Keratinocyte (primary cell): ENCODE measurements around the gene ANXA5. TPM values are rescaled to one million over a fixed set of nuclear protein-coding genes. Genes with fewer than 3 reads are reported as not detected.

ENCODE experiments used
- DNase-seq: peaks from one replicate; pipeline ENCODE4 v3.0.0-alpha.2; 2011; ENCODE audit warnings: low read depth, missing footprints, low spot score
- FAIRE-seq: peaks from 2 replicates; lab custom pipeline; 2011; peaks lifted over from hg19 to GRCh38; lab: Jason Lieb, UNC
- H2AFZ ChIP-seq: 2 replicates; pipeline ENCODE4 v1.6.0; 2012; ENCODE audit warnings: low read length, control low read depth, inconsistent platforms; ENCODE audit not compliant: control insufficient read depth
- H3K27ac ChIP-seq: 2 replicates; pipeline ENCODE4 v1.5.1; 2011; ENCODE audit warnings: low read length; ENCODE audit not compliant: control insufficient read depth, insufficient read depth
- H3K27me3 ChIP-seq: 3 replicates; pipeline ENCODE4 v1.6.0; 2011; ENCODE audit warnings: low read length; ENCODE audit not compliant: control insufficient read depth, insufficient read depth; ENCODE audit errors: extremely low read depth
- H3K36me3 ChIP-seq, 2 experiments: 2 replicates in 1 of 2; 3 replicates in 1 of 2; pipeline ENCODE4 v1.5.1; 2011; ENCODE audit warnings: low read length in 2 of 2, mild to moderate bottlenecking in 1 of 2; ENCODE audit not compliant: control insufficient read depth in 2 of 2, insufficient read depth in 2 of 2; ENCODE audit errors: extremely low read depth in 1 of 2
- H3K4me1 ChIP-seq: 3 replicates; pipeline ENCODE4 v1.5.1; 2011; ENCODE audit warnings: low read length; ENCODE audit not compliant: control insufficient read depth, insufficient read depth; ENCODE audit errors: extremely low read depth
- H3K4me2 ChIP-seq: 3 replicates; pipeline ENCODE4 v1.6.0; 2011; ENCODE audit warnings: low read depth, low read length; ENCODE audit not compliant: control insufficient read depth, insufficient read depth; ENCODE audit errors: extremely low read depth
- H3K4me3 ChIP-seq, 3 experiments: fragments of 200-600 bp in 1 of 3; sonication (generic) in 1 of 3; 2 replicates in 2 of 3; 3 replicates in 1 of 3; pipeline ENCODE4 v1.5.1; 2011 to 2016; ENCODE audit warnings: low read length in 3 of 3, mild to moderate bottlenecking in 3 of 3, control low read depth in 2 of 3, inconsistent platforms in 1 of 3, low read depth in 1 of 3, mixed read lengths in 1 of 3, mixed run types in 1 of 3, moderate library complexity in 1 of 3; ENCODE audit not compliant: control insufficient read depth in 2 of 3, insufficient read depth in 2 of 3; ENCODE audit errors: extremely low read depth in 1 of 3
- H3K79me2 ChIP-seq: 2 replicates; pipeline ENCODE4 v1.6.0; 2012; ENCODE audit warnings: low read length; ENCODE audit not compliant: control insufficient read depth, insufficient read depth
- H3K9ac ChIP-seq: 3 replicates; pipeline ENCODE4 v1.6.0; 2011; ENCODE audit warnings: low read length; ENCODE audit not compliant: control insufficient read depth, insufficient read depth; ENCODE audit errors: extremely low read depth
- H3K9me1 ChIP-seq: 3 replicates; pipeline ENCODE4 v1.6.0; 2011; ENCODE audit warnings: low read length; ENCODE audit not compliant: control insufficient read depth, insufficient read depth; ENCODE audit errors: extremely low read depth
- H3K9me3 ChIP-seq: 2 replicates; pipeline ENCODE4 v1.5.1; 2012; ENCODE audit warnings: low read depth, low read length; ENCODE audit not compliant: control insufficient read depth
- H4K20me1 ChIP-seq: 3 replicates; pipeline ENCODE4 v1.6.0; 2011; ENCODE audit warnings: low read length; ENCODE audit not compliant: control insufficient read depth, insufficient read depth; ENCODE audit errors: extremely low read depth
- CTCF ChIP-seq, 3 experiments: IDR thresholded peaks in 1 of 3; conservative IDR thresholded peaks in 1 of 3; optimal IDR thresholded peaks in 1 of 3; 2 replicates in 2 of 3; 3 replicates in 1 of 3; pipeline versions ENCODE3 to v1.5.1; 2011; ENCODE audit warnings: low read length in 3 of 3, mild to moderate bottlenecking in 3 of 3, moderate library complexity in 2 of 3, control low read depth in 1 of 3, inconsistent platforms in 1 of 3; ENCODE audit not compliant: insufficient read depth in 2 of 3; ENCODE audit errors: extremely low read depth in 1 of 3
- EZH2 ChIP-seq: IDR thresholded peaks from one replicate; pipeline ENCODE4 v1.6.1; 2012; ENCODE audit warnings: inconsistent platforms, mild to moderate bottlenecking, low read length, moderate library complexity
- dilution Hi-C: fragments of 300-500 bp; cut with MboI; formaldehyde crosslinking; loops from one replicate; pipeline ENCODE4 v1.7.0; 2020; ENCODE audit warnings: low sequenced_read_pairs; ENCODE audit not compliant: extremely low pct_ligation_motif_present
- polyA plus RNA-seq, 5 experiments: library from polyadenylated mRNA; depleted of rRNA in 3 of 5; stranded (reverse) in 3 of 5; stranded (forward) in 1 of 5; unstranded in 1 of 5; fragments of >200 nt; gene quantifications; 1 replicate in 1 of 5; 2 replicates in 3 of 5; 3 replicates in 1 of 5; pipeline versions ENCODE4 v1.2.1 to v1.2.3, GENCODE V29; 2011 to 2012; ENCODE audit warnings: missing spikeins in 2 of 5, low read depth in 1 of 5, low replicate concordance in 1 of 5

ANXA5 gene
- polyA plus RNA-seq, 1 donor (not counting 4 experiments of a cell fraction or from before 2014, with no cell fraction given): 512 TPM

DNA sequence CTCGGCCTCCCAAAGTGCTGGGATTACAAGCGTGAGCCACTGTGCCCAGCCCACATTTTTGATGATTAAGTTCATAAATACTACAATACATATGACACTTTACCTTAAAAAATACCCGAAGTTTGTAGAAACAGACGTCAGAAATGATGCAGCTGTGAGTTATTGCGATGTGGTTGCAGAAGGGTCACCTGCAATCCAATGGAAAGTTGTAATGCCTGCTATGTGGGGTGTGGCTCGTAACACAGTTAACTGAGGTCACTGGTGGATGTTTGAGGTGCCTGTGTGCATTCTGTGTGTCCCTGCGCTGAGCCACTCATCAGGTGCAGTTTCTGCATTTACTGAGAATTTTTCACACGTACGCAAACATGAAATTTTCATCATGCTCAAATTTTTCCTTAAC, 64.1 kb downstream of the ANXA5 start:
- no peaks in the 10 kb centered on the region for H3K4me1 ChIP-seq
- H3K9ac ChIP-seq: no peak overlapping the region
- H3K4me2 ChIP-seq: no peak overlapping the region
- H3K4me3 ChIP-seq: no peak overlapping the region
- no peaks in the 10 kb centered on the region for H3K9me1 ChIP-seq
- dilution Hi-C loops: no loop called here
- no peaks in the 10 kb centered on the region for H3K27me3 ChIP-seq
- no peaks in the 10 kb centered on the region for H3K36me3 ChIP-seq
- no peak overlapping the region for H3K27ac ChIP-seq
- no peak overlapping the region for H2AFZ ChIP-seq
- DNase-seq (no peak), FAIRE-seq (no peak)
- no peaks in the 10 kb centered on the region for H3K9me3 ChIP-seq
- H4K20me1 ChIP-seq: no peaks in the 10 kb centered on the region
- TF ChIP-seq CTCF (optimal IDR thresholded peaks at IDR 0.05 in 1 of 3, IDR thresholded peaks at IDR 0.05 in 1 of 3, conservative IDR thresholded peaks at IDR 0.05 in 1 of 3; ENCODE audit: extremely low read depth in 1 of 3, insufficient read depth in 2 of 3, low read length in 3 of 3) (no peak), EZH2 (no peak)
- H3K79me2 ChIP-seq: no peaks in the 10 kb centered on the region

Other genes starting within 250 kb of the ANXA5 start
- 0.03 TPM in 1 of 3 replicates, not detected in the others for gene SMIM43, start 68.2 kb upstream of the ANXA5 start, polyA plus RNA-seq
- 18.0 to 35.4 TPM (median 23.6 TPM) in 3 replicates for gene EXOSC9, start 104.3 kb upstream of the ANXA5 start, polyA plus RNA-seq
- gene CCNA2, start 126.9 kb upstream of the ANXA5 start, polyA plus RNA-seq: 4.7 to 27.4 TPM (median 17.7 TPM) in 3 replicates
- gene BBS7, start 173.5 kb upstream of the ANXA5 start, polyA plus RNA-seq: 18.5 to 34.8 TPM (median 19.0 TPM) in 3 replicates